Common myeloid progenitor, CD34-positive (primary cell): ENCODE measurements around the gene GNRHR.

Source experiments
- CTCF ChIA-PET: fragments of 350-600 bp; sonication (Branson Sonifier 250); formaldehyde crosslinking; loops from one replicate; lab custom pipeline; 2021; ENCODE audit warnings: antibody characterized with exemption; lab: Charles Lee
- POLR2A ChIA-PET: fragments of 350-600 bp; sonication (Branson Sonifier 250); formaldehyde crosslinking; loops from one replicate; lab custom pipeline; 2021; ENCODE audit warnings: antibody characterized with exemption; lab: Charles Lee
- DNase-seq, 3 donors: peaks; one replicate each; pipeline versions ENCODE4 v3.0.0 to v3.0.0-alpha.2; 2013
- H3K27ac ChIP-seq, 2 experiments: 1 replicate in 1 of 2; 2 replicates in 1 of 2; pipeline ENCODE4 v1.7.0; 2013; ENCODE audit warnings: inconsistent platforms in 2 of 2, low read length in 2 of 2, mild to moderate bottlenecking in 2 of 2, low read depth in 1 of 2, moderate library complexity in 1 of 2; ENCODE audit not compliant: severe bottlenecking in 2 of 2, insufficient read depth in 1 of 2, poor library complexity in 1 of 2
- H3K27me3 ChIP-seq, 5 experiments: replicated peaks in 2 of 5; 1 replicate in 3 of 5; 2 replicates in 2 of 5; pipeline versions ENCODE4 v1.6.1 to v1.7.0; 2013; ENCODE audit warnings: low read length in 4 of 5, mild to moderate bottlenecking in 2 of 5, moderate library complexity in 2 of 5, inconsistent platforms in 1 of 5; ENCODE audit not compliant: insufficient read depth in 5 of 5, control insufficient read depth in 4 of 5
- H3K36me3 ChIP-seq, 4 experiments: 1 replicate in 2 of 4; 2 replicates in 2 of 4; pipeline versions ENCODE4 v1.6.1 to v1.7.0; 2013; ENCODE audit warnings: low read length in 3 of 4, control low read depth in 1 of 4, mild to moderate bottlenecking in 1 of 4; ENCODE audit not compliant: control insufficient read depth in 4 of 4, insufficient read depth in 4 of 4
- H3K4me1 ChIP-seq, 4 experiments: 1 replicate in 3 of 4; 2 replicates in 1 of 4; pipeline versions ENCODE4 v1.6.1 to v1.7.1; 2013; ENCODE audit warnings: low read length in 3 of 4, mild to moderate bottlenecking in 3 of 4, control low read depth in 1 of 4, inconsistent platforms in 1 of 4, moderate library complexity in 1 of 4; ENCODE audit not compliant: control insufficient read depth in 4 of 4, insufficient read depth in 4 of 4; ENCODE audit errors: control extremely low read depth in 1 of 4
- H3K4me3 ChIP-seq, 7 experiments: 1 replicate in 4 of 7; 2 replicates in 3 of 7; pipeline versions ENCODE4 v1.5.1 to v1.7.0; 2013; ENCODE audit warnings: mild to moderate bottlenecking in 7 of 7, low read length in 6 of 7, moderate library complexity in 6 of 7, inconsistent platforms in 2 of 7, low read depth in 2 of 7, control low read depth in 1 of 7; ENCODE audit not compliant: insufficient read depth in 4 of 7, control insufficient read depth in 1 of 7; ENCODE audit errors: extremely low read depth in 1 of 7
- H3K9me3 ChIP-seq, 5 experiments: 1 replicate in 4 of 5; 2 replicates in 1 of 5; pipeline versions ENCODE4 v1.6.1 to v1.7.1; 2013; ENCODE audit warnings: low read length in 4 of 5, mild to moderate bottlenecking in 2 of 5, inconsistent platforms in 1 of 5, low read depth in 1 of 5, moderate library complexity in 1 of 5; ENCODE audit not compliant: control insufficient read depth in 4 of 5, insufficient read depth in 2 of 5; ENCODE audit errors: control extremely low read depth in 1 of 5
- WGBS: methylation state at CpG from one replicate; pipeline ENCODE4 v1.1.5; 2013; ENCODE audit not compliant: insufficient coverage; 5-methylcytosine and 5-hydroxymethylcytosine counted together

Gene GNRHR

GRCh38 chr4:67721770-67722597 is 32.2 kb downstream of the GNRHR start:
- DNase-seq: no peak
- CTCF ChIA-PET: interaction anchor here (0.8 to 1.8 kb wide), 2 partner anchors 10 to 21 kb away, joined by 3 to 5 read pairs; partner anchors contain the start of gene UBA6
- peak overlapping the region in 1 of 2 experiments; percentile 63 for H3K27ac ChIP-seq

GRCh38 chr4:67721315-67721769 is 32.8 kb downstream of the GNRHR start:
- Histone ChIP-seq H3K9me3 (no peaks in the 10 kb centered on the region), H3K27me3 (no peaks in the 10 kb centered on the region), H3K4me1 (no peaks in the 10 kb centered on the region), H3K4me3 (no peak overlapping the region), H3K27ac (peak overlapping the region in 1 of 2 experiments; percentile 63), H3K36me3 (peaks cover 5 to 27% (median 18%) of the 10 kb centered on the region in 4 experiments)
- DNase-seq: no peak
- POLR2A ChIA-PET: no interaction called here
- WGBS: 100% methylated on average over 3 of the region's 3 CpGs
- CTCF ChIA-PET: interaction anchor here (0.8 to 1.8 kb wide), 3 partner anchors 11 to 23 kb away, joined by 3 to 5 read pairs (median 4); partner anchors contain the start of gene UBA6

More at GRCh38 chr4:67721770-67722597, 32.2 kb downstream of the GNRHR start:
- Histone ChIP-seq H3K4me1 (no peaks in the 10 kb centered on the region), H3K27me3 (no peaks in the 10 kb centered on the region), H3K4me3 (no peak overlapping the region), H3K9me3 (no peaks in the 10 kb centered on the region), H3K36me3 (peaks cover 5 to 24% (median 15%) of the 10 kb centered on the region in 4 experiments)
- POLR2A ChIA-PET: no interaction called here
- 100% methylated on average over 8 of the region's 9 CpGs for WGBS

- H3K27ac ChIP-seq: peak overlapping the region in 1 of 2 experiments; percentile 63
- no peaks in the 10 kb centered on the region for H3K9me3 ChIP-seq
- POLR2A ChIA-PET: no interaction called here
- H3K4me1 ChIP-seq: no peaks in the 10 kb centered on the region
- no peaks in the 10 kb centered on the region for H3K27me3 ChIP-seq
- DNase-seq: no peak
- peaks cover 5 to 33% (median 19%) of the 10 kb centered on the region in 4 experiments for H3K36me3 ChIP-seq
- 97% methylated on average over 3 of the region's 3 CpGs for WGBS
- H3K4me3 ChIP-seq: no peak overlapping the region
- CTCF ChIA-PET: interaction anchor here (1.8 kb wide), 1 partner anchor 19 kb away, joined by 5 read pairs; the partner anchor contains the start of gene UBA6
Measured at GRCh38 chr4:67719953-67720617, 34.1 kb downstream of the GNRHR start.

- CTCF ChIA-PET: no interaction called here
Measured at GRCh38 chr4:67718848-67719247, 35.3 kb downstream of the GNRHR start.

GRCh38 chr4:67717586-67717985 is 36.6 kb downstream of the GNRHR start:
- H3K4me3 ChIP-seq: no peak overlapping the region
- no peaks in the 10 kb centered on the region for H3K9me3 ChIP-seq
- peaks cover 5 to 33% (median 19%) of the 10 kb centered on the region in 4 experiments for H3K36me3 ChIP-seq
- no CpG with 5 or more reads among the region's 2 CpGs for WGBS
- no peak for DNase-seq
- H3K27me3 ChIP-seq: no peaks in the 10 kb centered on the region
- ChIA-PET CTCF (interaction anchor here (1.2 to 1.4 kb wide), 2 partner anchors 11 to 16 kb away, joined by 3 to 4 read pairs; no protein-coding TSS in a partner anchor), POLR2A (no interaction called here)
- no peak overlapping the region for H3K27ac ChIP-seq
- H3K4me1 ChIP-seq: peaks cover 0 to 9% (median 6%) of the 10 kb centered on the region in 4 experiments

More at GRCh38 chr4:67718848-67719247, 35.3 kb downstream of the GNRHR start:
- 100% methylated on average over 2 of the region's 2 CpGs for WGBS
- Histone ChIP-seq H3K36me3 (peaks cover 5 to 33% (median 19%) of the 10 kb centered on the region in 4 experiments), H3K4me3 (no peak overlapping the region), H3K4me1 (no peaks in the 10 kb centered on the region), H3K27ac (no peak overlapping the region), H3K27me3 (no peaks in the 10 kb centered on the region), H3K9me3 (no peaks in the 10 kb centered on the region)
- DNase-seq: no peak
- POLR2A ChIA-PET: no interaction called here

- DNase-seq: no peak
- H3K9me3 ChIP-seq: no peaks in the 10 kb centered on the region
- ChIA-PET CTCF (interaction anchor here (0.9 to 1.7 kb wide), 2 partner anchors 10 to 32 kb away, joined by 6 read pairs; no protein-coding TSS in a partner anchor), POLR2A (no interaction called here)
- H3K27ac ChIP-seq: peak overlapping the region in 1 of 2 experiments; percentile 46
- peaks cover 0 to 9% (median 6%) of the 10 kb centered on the region in 4 experiments for H3K4me1 ChIP-seq
- H3K4me3 ChIP-seq: no peak overlapping the region
- no peaks in the 10 kb centered on the region for H3K27me3 ChIP-seq
- WGBS: 97% methylated on average over 6 of the region's 6 CpGs
- H3K36me3 ChIP-seq: peaks cover 0 to 13% (median 6%) of the 10 kb centered on the region in 4 experiments
Measured at GRCh38 chr4:67714955-67715354, 39.2 kb downstream of the GNRHR start.
